HEK293 (cell line): ENCODE data around the gene XYLT2.

ENCODE experiments used
- CTCF ChIA-PET: fragments of 350-600 bp; formaldehyde crosslinking; extraction: SDS; loops from one replicate; lab custom pipeline; 2021; ENCODE audit warnings: antibody characterized with exemption; lab: Yijun Ruan, JAX
- POLR2A ChIA-PET: fragments of 300-600 bp; formaldehyde crosslinking; extraction: SDS; loops from one replicate; lab custom pipeline; 2020; ENCODE audit warnings: antibody characterized with exemption, inconsistent platforms; lab: Yijun Ruan, JAX
- H3K27ac ChIP-seq: fragments of 200-500 bp; sonication (Bioruptor generic); 2 replicates; pipeline ENCODE4 v1.5.1; 2014; ENCODE audit warnings: low read depth, low read length, control low read depth, inconsistent platforms; ENCODE audit errors: extremely low read depth
- H3K36me3 ChIP-seq, 2 experiments: fragments of 200-500 bp in 1 of 2; sonication (Bioruptor generic) in 1 of 2; 1 replicate in 1 of 2; 2 replicates in 1 of 2; pipeline ENCODE4 v1.5.1; 2014 to 2017; ENCODE audit warnings: inconsistent platforms in 2 of 2, low read length in 2 of 2; ENCODE audit not compliant: control insufficient read depth in 2 of 2, insufficient read depth in 1 of 2
- H3K4me1 ChIP-seq: fragments of 200-500 bp; sonication (Bioruptor generic); 2 replicates; pipeline ENCODE4 v1.5.1; 2014; ENCODE audit warnings: mild to moderate bottlenecking, low read length, inconsistent platforms; ENCODE audit not compliant: control insufficient read depth, insufficient read depth
- H3K4me3 ChIP-seq: 2 replicates; pipeline ENCODE4 v1.5.1; 2011; ENCODE audit warnings: low read depth, mild to moderate bottlenecking, control low read depth, low read length, moderate library complexity
- H3K9me3 ChIP-seq: fragments of 200-500 bp; sonication (Bioruptor generic); 2 replicates; pipeline ENCODE4 v1.5.1; 2014; ENCODE audit warnings: low read depth, low read length, inconsistent platforms; ENCODE audit not compliant: control insufficient read depth, insufficient read depth
- GLIS2 ChIP-seq: fragments of 450-650 bp; formaldehyde crosslinking; IDR thresholded peaks from 2 replicates; pipeline ENCODE4 v1.5.1; 2016; ENCODE audit warnings: missing biosample characterization, missing genetic modification characterization
- KLF8 ChIP-seq: fragments of 450-650 bp; formaldehyde crosslinking; IDR thresholded peaks from 2 replicates; pipeline ENCODE4 v1.5.1; 2016; ENCODE audit warnings: missing biosample characterization, missing genetic modification characterization
- MYNN ChIP-seq: fragments of 450-650 bp; formaldehyde crosslinking; IDR thresholded peaks from 2 replicates; pipeline ENCODE4 v1.5.1; 2016; ENCODE audit warnings: missing biosample characterization, missing genetic modification characterization, borderline replicate concordance
- SP2 ChIP-seq: fragments of 450-650 bp; formaldehyde crosslinking; IDR thresholded peaks from 2 replicates; pipeline ENCODE4 v1.5.1; 2016; ENCODE audit warnings: missing biosample characterization, missing genetic modification characterization
- ZBTB48 ChIP-seq: fragments of 450-650 bp; formaldehyde crosslinking; IDR thresholded peaks from 2 replicates; pipeline ENCODE4 v1.5.1; 2016; ENCODE audit warnings: missing biosample characterization, missing genetic modification characterization
- ZNF138 ChIP-seq: fragments of 450-650 bp; formaldehyde crosslinking; IDR thresholded peaks from 2 replicates; pipeline ENCODE4 v1.5.1; 2016; ENCODE audit warnings: missing biosample characterization, missing genetic modification characterization, borderline replicate concordance
- ZNF529 ChIP-seq: fragments of 450-650 bp; formaldehyde crosslinking; IDR thresholded peaks from 2 replicates; pipeline ENCODE4 v1.5.1; 2017; ENCODE audit warnings: missing genetic modification characterization, missing biosample characterization; ENCODE audit not compliant: insufficient replicate concordance
- ZNF544 ChIP-seq: fragments of 450-650 bp; formaldehyde crosslinking; IDR thresholded peaks from 2 replicates; pipeline ENCODE4 v1.5.0; 2017; ENCODE audit warnings: missing biosample characterization, missing genetic modification characterization
- ZNF629 ChIP-seq: fragments of 450-650 bp; formaldehyde crosslinking; IDR thresholded peaks from 2 replicates; pipeline ENCODE4 v1.5.1; 2017; ENCODE audit warnings: missing biosample characterization, missing genetic modification characterization
- ZNF791 ChIP-seq: fragments of 450-650 bp; formaldehyde crosslinking; IDR thresholded peaks from 2 replicates; pipeline ENCODE4 v1.5.1; 2016; ENCODE audit warnings: missing biosample characterization, missing genetic modification characterization
- ZNF792 ChIP-seq: fragments of 450-650 bp; formaldehyde crosslinking; IDR thresholded peaks from 2 replicates; pipeline ENCODE4 v1.5.1; 2016; ENCODE audit warnings: missing biosample characterization, missing genetic modification characterization
- TF ChIP-seq, protein P1 (sequence below): fragments of 450-650 bp; formaldehyde crosslinking; IDR thresholded peaks from 2 replicates; pipeline ENCODE4 v1.5.1; 2017; ENCODE audit warnings: missing biosample characterization, missing genetic modification characterization
- TF ChIP-seq, protein P2 (sequence below): fragments of 450-650 bp; formaldehyde crosslinking; IDR thresholded peaks from 2 replicates; pipeline ENCODE4 v1.5.1; 2016; ENCODE audit warnings: missing biosample characterization, missing genetic modification characterization
- TF ChIP-seq, protein P3 (sequence below): fragments of 450-650 bp; formaldehyde crosslinking; IDR thresholded peaks from 2 replicates; pipeline ENCODE4 v1.5.1; 2017; ENCODE audit warnings: missing biosample characterization, missing genetic modification characterization

The XYLT2 gene

DNA sequence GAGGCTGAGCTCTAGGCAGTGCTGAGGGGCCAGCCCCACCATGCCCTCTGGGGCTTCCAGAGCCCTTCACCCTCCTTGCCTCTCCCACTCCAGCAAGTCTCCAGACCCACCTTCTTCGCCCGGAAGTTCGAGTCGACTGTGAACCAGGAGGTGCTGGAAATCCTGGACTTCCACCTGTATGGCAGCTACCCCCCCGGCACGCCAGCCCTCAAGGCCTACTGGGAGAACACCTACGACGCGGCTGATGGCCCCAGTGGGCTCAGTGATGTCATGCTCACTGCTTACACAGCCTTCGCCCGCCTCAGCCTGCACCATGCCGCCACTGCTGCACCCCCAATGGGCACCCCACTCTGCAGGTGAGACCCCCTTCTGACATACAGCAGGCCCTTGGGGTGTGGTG, 10.5 kb downstream of the XYLT2 start:
- POLR2A ChIA-PET = interaction anchor here (0.6 to 1.5 kb wide), 2 partner anchors 11 to 679 kb away, joined by 4 to 6 read pairs; partner anchors contain the start of gene XYLT2

DNA sequence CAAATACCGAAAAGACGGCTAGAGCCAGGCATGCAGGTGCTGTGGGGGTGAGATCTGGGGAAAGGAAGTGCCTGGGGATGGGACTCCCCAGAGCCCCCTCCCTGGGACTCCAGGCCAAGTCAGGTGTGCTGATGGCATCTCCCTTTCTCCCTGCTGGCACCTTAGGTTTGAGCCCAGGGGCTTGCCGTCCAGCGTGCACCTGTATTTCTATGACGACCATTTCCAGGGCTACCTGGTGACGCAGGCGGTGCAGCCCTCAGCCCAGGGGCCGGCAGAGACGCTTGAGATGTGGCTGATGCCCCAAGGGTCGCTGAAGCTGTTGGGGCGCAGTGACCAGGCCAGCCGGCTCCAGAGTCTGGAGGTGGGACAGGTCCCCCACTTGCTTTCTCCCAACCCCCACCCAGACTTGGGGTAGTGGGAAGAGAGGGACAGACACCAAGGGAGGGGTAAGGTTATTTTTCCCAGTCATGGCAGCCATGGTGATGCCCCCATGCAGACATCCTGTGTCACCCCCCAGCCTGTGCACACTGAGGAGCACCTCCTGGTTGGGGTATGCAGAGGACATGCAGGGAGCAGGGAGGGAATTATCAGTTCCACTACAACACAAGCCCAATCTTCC, 11.1 kb downstream of the XYLT2 start:
- H3K36me3 ChIP-seq = peaks cover 9 to 96% of the 10 kb centered on the region in 2 experiments; a peak in 2 of 3 replicates
- CTCF ChIA-PET = interaction anchor here (0.8 kb wide), 1 partner anchor 10 kb away, joined by 3 read pairs; no protein-coding TSS in a partner anchor
- TF ChIP-seq ZNF138 (tag by site-specific recombination) (no peak), GLIS2 (0 out of 2 replicates have a peak, but pooled peaks have one; percentile 2)
- TF ChIP-seq, all 188 proteins: peak for 1
- Histone ChIP-seq H3K4me1 (no peaks in the 10 kb centered on the region), H3K9me3 (no peaks in the 10 kb centered on the region), H3K4me3 (no peak overlapping the region), H3K27ac (no peak overlapping the region)
- POLR2A ChIA-PET = no interaction called here

More for the DNA sequence above, 10.5 kb downstream of the XYLT2 start:
- TF ChIP-seq GLIS2 (peak; percentile 42; the same call in 1 of the 2 replicates), KLF8 (tag by site-specific recombination) (no peak)
- TF ChIP-seq, all 188 proteins: peak for 1
- H3K36me3 ChIP-seq = peaks cover 9 to 96% of the 10 kb centered on the region in 2 experiments; a peak in 2 of 3 replicates
- H3K4me1 ChIP-seq = no peaks in the 10 kb centered on the region
- H3K9me3 ChIP-seq = no peaks in the 10 kb centered on the region
- H3K27ac ChIP-seq = no peak overlapping the region
- CTCF ChIA-PET = interaction anchor here (0.7 kb wide), 1 partner anchor 101 kb away, joined by 3 read pairs; no protein-coding TSS in a partner anchor
- H3K4me3 ChIP-seq = no peak overlapping the region

DNA sequence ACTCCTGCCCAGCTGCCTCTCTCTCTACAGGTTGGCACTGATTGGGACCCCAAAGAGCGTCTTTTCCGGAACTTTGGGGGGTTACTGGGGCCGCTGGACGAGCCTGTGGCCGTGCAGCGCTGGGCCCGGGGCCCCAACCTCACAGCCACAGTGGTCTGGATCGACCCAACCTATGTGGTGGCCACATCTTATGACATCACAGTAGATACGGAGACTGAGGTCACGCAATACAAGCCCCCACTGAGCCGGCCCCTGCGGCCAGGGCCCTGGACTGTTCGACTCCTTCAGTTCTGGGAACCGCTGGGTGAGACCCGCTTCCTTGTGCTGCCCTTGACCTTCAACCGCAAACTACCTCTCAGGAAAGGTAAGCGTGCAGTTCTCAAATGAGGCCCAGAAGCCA, 12.3 kb downstream of the XYLT2 start:
- ChIA-PET CTCF (interaction anchor here (1.6 kb wide), 1 partner anchor 40 kb away, joined by 6 read pairs; the partner anchor contains the start of gene LRRC59), POLR2A (interaction anchor here (1.1 kb wide), 1 partner anchor 11 kb away, joined by 3 read pairs; no protein-coding TSS in a partner anchor)

DNA sequence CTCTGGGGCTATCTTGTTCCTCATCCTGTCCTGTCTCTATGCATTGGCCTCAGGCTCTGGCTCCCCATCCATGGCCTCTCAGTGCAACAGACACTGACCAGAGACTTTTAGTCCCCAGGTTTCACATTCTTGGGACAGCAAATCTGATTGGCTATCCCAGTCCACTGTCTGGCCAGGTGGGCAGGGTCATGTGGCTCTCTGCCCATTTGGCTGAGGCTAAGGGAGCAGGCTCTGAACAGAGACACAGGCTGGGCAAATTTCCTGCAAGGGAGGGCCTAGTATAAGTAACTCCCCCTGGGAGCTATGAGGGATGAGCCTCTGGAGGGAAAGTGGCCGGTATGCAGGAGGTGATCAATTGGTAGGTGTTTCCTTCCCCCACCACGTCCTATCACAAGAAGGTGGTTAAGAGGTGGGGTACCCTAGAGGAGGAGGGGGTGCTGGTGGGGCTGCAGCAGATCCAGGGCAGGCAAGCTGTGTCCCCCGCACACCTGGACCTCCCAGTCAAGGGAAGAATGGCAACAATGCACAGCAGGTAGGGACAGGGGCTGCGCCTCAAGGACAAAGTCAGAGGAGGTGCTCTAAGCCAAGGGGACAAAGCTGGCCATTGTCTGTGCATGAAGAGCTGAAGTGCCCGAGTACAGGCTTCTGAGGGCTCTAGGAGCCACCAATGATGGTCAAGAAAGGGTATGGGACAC, 13.2 kb downstream of the XYLT2 start:
- Histone ChIP-seq H3K4me3 (no peak overlapping the region), H3K4me1 (0 out of 2 replicates have a peak, but pooled peaks cover 5% of the 10 kb centered on the region), H3K36me3 (peaks cover 9 to 78% of the 10 kb centered on the region in 2 experiments; a peak in 2 of 3 replicates), H3K9me3 (no peaks in the 10 kb centered on the region), H3K27ac (no peak overlapping the region)
- TF ChIP-seq SP2 (tag by site-specific recombination) = 0 out of 2 replicates have a peak, but pooled peaks have one; percentile 16
- TF ChIP-seq, protein P1, sequence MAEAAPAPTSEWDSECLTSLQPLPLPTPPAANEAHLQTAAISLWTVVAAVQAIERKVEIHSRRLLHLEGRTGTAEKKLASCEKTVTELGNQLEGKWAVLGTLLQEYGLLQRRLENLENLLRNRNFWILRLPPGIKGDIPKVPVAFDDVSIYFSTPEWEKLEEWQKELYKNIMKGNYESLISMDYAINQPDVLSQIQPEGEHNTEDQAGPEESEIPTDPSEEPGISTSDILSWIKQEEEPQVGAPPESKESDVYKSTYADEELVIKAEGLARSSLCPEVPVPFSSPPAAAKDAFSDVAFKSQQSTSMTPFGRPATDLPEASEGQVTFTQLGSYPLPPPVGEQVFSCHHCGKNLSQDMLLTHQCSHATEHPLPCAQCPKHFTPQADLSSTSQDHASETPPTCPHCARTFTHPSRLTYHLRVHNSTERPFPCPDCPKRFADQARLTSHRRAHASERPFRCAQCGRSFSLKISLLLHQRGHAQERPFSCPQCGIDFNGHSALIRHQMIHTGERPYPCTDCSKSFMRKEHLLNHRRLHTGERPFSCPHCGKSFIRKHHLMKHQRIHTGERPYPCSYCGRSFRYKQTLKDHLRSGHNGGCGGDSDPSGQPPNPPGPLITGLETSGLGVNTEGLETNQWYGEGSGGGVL (tag by site-specific recombination) = no peak
- ChIA-PET CTCF (interaction anchor here (1.5 to 4.2 kb wide), 3 partner anchors 25 to 120 kb away, joined by 4 to 52 read pairs (median 6); partner anchors contain the start of genes LRRC59 and RSAD1), POLR2A (interaction anchor here (0.6 to 1.4 kb wide), 5 partner anchors 10 to 159 kb away, joined by 3 to 5 read pairs (median 4); partner anchors contain the start of gene LRRC59)

More for the DNA sequence above, 12.3 kb downstream of the XYLT2 start:
- Histone ChIP-seq H3K36me3 (peaks cover 9 to 84% of the 10 kb centered on the region in 2 experiments; a peak in 2 of 3 replicates), H3K9me3 (no peaks in the 10 kb centered on the region), H3K4me1 (no peaks in the 10 kb centered on the region), H3K4me3 (no peak overlapping the region), H3K27ac (no peak overlapping the region)
- TF ChIP-seq ZNF792 = no peak
- TF ChIP-seq ZNF629 (tag by site-specific recombination) = no peak
- TF ChIP-seq, protein P2, sequence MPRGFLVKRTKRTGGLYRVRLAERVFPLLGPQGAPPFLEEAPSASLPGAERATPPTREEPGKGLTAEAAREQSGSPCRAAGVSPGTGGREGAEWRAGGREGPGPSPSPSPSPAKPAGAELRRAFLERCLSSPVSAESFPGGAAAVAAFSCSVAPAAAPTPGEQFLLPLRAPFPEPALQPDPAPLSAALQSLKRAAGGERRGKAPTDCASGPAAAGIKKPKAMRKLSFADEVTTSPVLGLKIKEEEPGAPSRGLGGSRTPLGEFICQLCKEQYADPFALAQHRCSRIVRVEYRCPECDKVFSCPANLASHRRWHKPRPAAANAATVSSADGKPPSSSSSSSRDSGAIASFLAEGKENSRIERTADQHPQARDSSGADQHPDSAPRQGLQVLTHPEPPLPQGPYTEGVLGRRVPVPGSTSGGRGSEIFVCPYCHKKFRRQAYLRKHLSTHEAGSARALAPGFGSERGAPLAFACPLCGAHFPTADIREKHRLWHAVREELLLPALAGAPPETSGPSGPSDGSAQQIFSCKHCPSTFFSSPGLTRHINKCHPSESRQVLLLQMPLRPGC (tag by site-specific recombination) = no peak
- TF ChIP-seq ZNF529 (tag by site-specific recombination) = no peak
- TF ChIP-seq ZNF791 (tag by site-specific recombination) = no peak
- TF ChIP-seq ZNF544 (tag by site-specific recombination) = no peak
- no peak for TF ChIP-seq ZBTB48 (tag by site-specific recombination)
- no peak for TF ChIP-seq MYNN (tag by site-specific recombination)
- TF ChIP-seq, protein P3, sequence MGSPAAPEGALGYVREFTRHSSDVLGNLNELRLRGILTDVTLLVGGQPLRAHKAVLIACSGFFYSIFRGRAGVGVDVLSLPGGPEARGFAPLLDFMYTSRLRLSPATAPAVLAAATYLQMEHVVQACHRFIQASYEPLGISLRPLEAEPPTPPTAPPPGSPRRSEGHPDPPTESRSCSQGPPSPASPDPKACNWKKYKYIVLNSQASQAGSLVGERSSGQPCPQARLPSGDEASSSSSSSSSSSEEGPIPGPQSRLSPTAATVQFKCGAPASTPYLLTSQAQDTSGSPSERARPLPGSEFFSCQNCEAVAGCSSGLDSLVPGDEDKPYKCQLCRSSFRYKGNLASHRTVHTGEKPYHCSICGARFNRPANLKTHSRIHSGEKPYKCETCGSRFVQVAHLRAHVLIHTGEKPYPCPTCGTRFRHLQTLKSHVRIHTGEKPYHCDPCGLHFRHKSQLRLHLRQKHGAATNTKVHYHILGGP (tag by site-specific recombination) = no peak
